ENCODE results near the gene CADM1.

CADM1 gene

GRCh38 chr11:115276799-115277198, 227.4 kb downstream of the CADM1 start:
- H3K27ac ChIP-seq (ENCODE audit: low read depth, low read length) = no peak overlapping the region
- no peaks in the 10 kb centered on the region for H3K27me3 ChIP-seq (ENCODE audit: control insufficient read depth, insufficient read depth, low read length)
- no peak overlapping the region for H3K9ac ChIP-seq (ENCODE audit: low read length)
- no peak overlapping the region for H3K4me3 ChIP-seq (ENCODE audit: low read length)
- peaks cover 4% of the 10 kb centered on the region for H3K4me1 ChIP-seq (ENCODE audit: control insufficient read depth, insufficient read depth, low read length)
- H3K36me3 ChIP-seq (ENCODE audit: control insufficient read depth, insufficient read depth, low read length) = no peaks in the 10 kb centered on the region

DNA sequence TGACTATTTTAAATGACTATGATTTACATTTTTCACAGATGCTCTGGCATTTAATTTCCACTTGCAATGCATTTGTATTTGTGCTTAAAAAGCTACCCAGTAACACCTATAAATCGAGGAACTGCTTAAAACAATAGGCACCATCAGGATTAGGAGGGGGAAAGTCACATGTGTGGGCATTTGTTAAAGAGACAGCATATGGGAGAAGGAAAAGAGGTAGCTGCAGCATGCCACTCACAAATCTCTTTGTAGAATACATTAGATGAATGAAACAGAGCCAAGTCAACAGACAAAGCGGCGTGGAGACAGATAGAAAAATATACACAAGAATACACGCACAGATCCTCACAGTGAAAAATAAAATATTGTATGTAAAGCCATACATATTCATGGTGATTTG, 228.0 kb downstream of the CADM1 start:
- no peak overlapping the region for H3K4me3 ChIP-seq (ENCODE audit: low read length)
- H3K27me3 ChIP-seq (ENCODE audit: control insufficient read depth, insufficient read depth, low read length) = no peaks in the 10 kb centered on the region
- peaks cover 4% of the 10 kb centered on the region for H3K4me1 ChIP-seq (ENCODE audit: control insufficient read depth, insufficient read depth, low read length)
- H3K27ac ChIP-seq (ENCODE audit: low read depth, low read length) = no peak overlapping the region
- H3K9ac ChIP-seq (ENCODE audit: low read length) = no peak overlapping the region
- no peaks in the 10 kb centered on the region for H3K36me3 ChIP-seq (ENCODE audit: control insufficient read depth, insufficient read depth, low read length)

DNA sequence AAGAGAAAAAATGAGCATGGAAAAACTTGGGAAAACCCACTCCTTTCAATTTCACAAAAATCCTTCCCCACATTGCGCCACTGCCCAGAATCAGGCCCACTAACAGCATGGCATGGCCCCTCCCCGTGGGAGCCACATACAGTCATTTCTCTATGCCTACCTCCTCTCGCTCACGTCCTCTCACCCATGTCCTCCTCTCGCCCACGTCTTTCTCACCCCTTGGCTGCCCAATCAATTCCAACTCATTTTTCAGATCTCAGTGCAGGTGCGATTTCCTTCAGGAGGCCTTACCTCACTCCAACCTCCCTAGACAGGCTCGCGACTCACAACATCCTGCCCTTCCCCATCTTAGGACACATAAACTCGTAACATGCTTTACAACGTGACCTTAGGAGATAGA, 229.2 kb downstream of the CADM1 start:
- H3K27me3 ChIP-seq (ENCODE audit: control insufficient read depth, insufficient read depth, low read length) = no peaks in the 10 kb centered on the region
- no peaks in the 10 kb centered on the region for H3K36me3 ChIP-seq (ENCODE audit: control insufficient read depth, insufficient read depth, low read length)
- H3K27ac ChIP-seq (ENCODE audit: low read depth, low read length) = no peak overlapping the region
- no peak overlapping the region for H3K4me3 ChIP-seq (ENCODE audit: low read length)
- no peak overlapping the region for H3K9ac ChIP-seq (ENCODE audit: low read length)
- H3K4me1 ChIP-seq (ENCODE audit: control insufficient read depth, insufficient read depth, low read length) = no peaks in the 10 kb centered on the region

GRCh38 chr11:115272925-115273324, 231.3 kb downstream of the CADM1 start:
- Histone ChIP-seq H3K36me3 (ENCODE audit: control insufficient read depth, insufficient read depth, low read length) (no peaks in the 10 kb centered on the region), H3K4me3 (ENCODE audit: low read length) (no peak overlapping the region), H3K9ac (ENCODE audit: low read length) (no peak overlapping the region), H3K27ac (ENCODE audit: low read depth, low read length) (no peak overlapping the region), H3K27me3 (ENCODE audit: control insufficient read depth, insufficient read depth, low read length) (no peaks in the 10 kb centered on the region), H3K4me1 (ENCODE audit: control insufficient read depth, insufficient read depth, low read length) (no peaks in the 10 kb centered on the region)

- no peaks in the 10 kb centered on the region for H3K36me3 ChIP-seq (ENCODE audit: control insufficient read depth, insufficient read depth, low read length)
- no peak overlapping the region for H3K27ac ChIP-seq (ENCODE audit: low read depth, low read length)
- H3K9ac ChIP-seq (ENCODE audit: low read length) = no peak overlapping the region
- peaks cover 3% of the 10 kb centered on the region for H3K4me1 ChIP-seq (ENCODE audit: control insufficient read depth, insufficient read depth, low read length)
- H3K27me3 ChIP-seq (ENCODE audit: control insufficient read depth, insufficient read depth, low read length) = no peaks in the 10 kb centered on the region
- no peak overlapping the region for H3K4me3 ChIP-seq (ENCODE audit: low read length)
Observed at GRCh38 chr11:115271643-115272042, 232.6 kb downstream of the CADM1 start.

DNA sequence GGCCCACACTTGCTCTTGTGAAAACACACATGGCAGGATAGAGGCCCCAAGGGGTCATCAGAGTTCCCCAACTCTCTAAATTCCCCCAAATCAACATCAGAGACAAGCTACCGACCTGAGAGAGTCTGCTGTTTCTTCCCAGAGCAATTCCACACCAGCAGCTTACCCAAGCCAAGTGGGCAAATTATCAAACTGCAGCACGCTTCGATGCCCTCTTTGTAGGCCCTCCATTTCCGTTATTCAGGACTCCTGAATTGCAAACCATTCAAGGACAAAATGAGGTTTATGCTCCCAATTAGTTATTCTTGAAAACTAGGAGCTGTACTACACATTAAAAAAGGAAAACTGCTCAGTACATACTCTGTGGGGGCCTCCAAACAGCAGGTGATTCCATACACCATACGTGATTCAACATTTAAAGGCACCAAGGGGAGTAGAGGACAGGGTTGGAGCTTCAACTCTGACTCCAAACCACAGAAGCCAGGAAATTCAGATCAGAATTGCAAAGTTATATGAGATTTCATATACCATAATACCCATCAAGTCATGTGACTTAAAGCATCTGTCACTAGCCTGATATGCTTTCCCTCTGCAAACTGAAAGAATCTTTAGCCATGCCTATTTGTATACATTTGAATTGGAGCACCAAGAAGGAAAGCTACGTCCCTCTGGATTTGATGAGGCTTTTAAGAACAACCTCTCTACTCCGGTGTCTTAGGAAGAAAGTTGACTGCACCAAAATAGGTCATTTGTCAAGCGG, 234.8 kb downstream of the CADM1 start:
- H3K4me3 ChIP-seq (ENCODE audit: low read length) = no peak overlapping the region
- H3K27ac ChIP-seq (ENCODE audit: low read depth, low read length) = no peak overlapping the region
- peaks cover 3% of the 10 kb centered on the region for H3K4me1 ChIP-seq (ENCODE audit: control insufficient read depth, insufficient read depth, low read length)
- H3K27me3 ChIP-seq (ENCODE audit: control insufficient read depth, insufficient read depth, low read length) = no peaks in the 10 kb centered on the region
- no peaks in the 10 kb centered on the region for H3K36me3 ChIP-seq (ENCODE audit: control insufficient read depth, insufficient read depth, low read length)
- H3K9ac ChIP-seq (ENCODE audit: low read length) = no peak overlapping the region

DNA sequence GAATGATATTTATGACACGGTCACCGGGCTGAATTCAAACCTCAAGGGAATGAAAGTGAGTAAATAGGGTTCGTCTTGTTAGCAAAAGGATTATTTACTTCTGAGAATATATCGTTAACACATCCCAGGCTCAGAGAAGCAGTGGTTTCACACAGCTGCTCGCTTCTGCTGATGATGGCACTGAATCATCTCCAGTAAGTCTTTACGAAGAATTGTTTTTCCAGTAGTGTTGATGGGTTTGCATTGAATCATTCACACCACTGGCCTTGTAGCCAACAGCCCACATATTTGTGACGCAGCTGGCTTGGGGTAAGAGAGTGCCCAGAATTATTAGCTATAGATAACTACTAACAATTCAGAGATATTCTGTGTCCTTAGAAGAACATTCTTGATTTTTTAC, 236.3 kb downstream of the CADM1 start:
- Histone ChIP-seq H3K9ac (ENCODE audit: low read length) (no peak overlapping the region), H3K4me3 (ENCODE audit: low read length) (no peak overlapping the region), H3K27ac (ENCODE audit: low read depth, low read length) (no peak overlapping the region)

GRCh38 chr11:115267238-115267781, 236.9 kb downstream of the CADM1 start:
- no peak overlapping the region for H3K4me3 ChIP-seq (ENCODE audit: low read length)
- no peak overlapping the region for H3K27ac ChIP-seq (ENCODE audit: low read depth, low read length)
- H3K4me1 ChIP-seq (ENCODE audit: control insufficient read depth, insufficient read depth, low read length) = peaks cover 3% of the 10 kb centered on the region
- no peaks in the 10 kb centered on the region for H3K27me3 ChIP-seq (ENCODE audit: control insufficient read depth, insufficient read depth, low read length)
- H3K36me3 ChIP-seq (ENCODE audit: control insufficient read depth, insufficient read depth, low read length) = no peaks in the 10 kb centered on the region
- H3K9ac ChIP-seq (ENCODE audit: low read length) = no peak overlapping the region

More for the DNA sequence above, 236.3 kb downstream of the CADM1 start:
- Histone ChIP-seq H3K36me3 (ENCODE audit: control insufficient read depth, insufficient read depth, low read length) (no peaks in the 10 kb centered on the region), H3K27me3 (ENCODE audit: control insufficient read depth, insufficient read depth, low read length) (no peaks in the 10 kb centered on the region), H3K4me1 (ENCODE audit: control insufficient read depth, insufficient read depth, low read length) (peaks cover 3% of the 10 kb centered on the region)

GRCh38 chr11:115266066-115266639, 238.1 kb downstream of the CADM1 start:
- Histone ChIP-seq H3K4me1 (ENCODE audit: control insufficient read depth, insufficient read depth, low read length) (peaks cover 3% of the 10 kb centered on the region), H3K9ac (ENCODE audit: low read length) (no peak overlapping the region), H3K4me3 (ENCODE audit: low read length) (no peak overlapping the region), H3K36me3 (ENCODE audit: control insufficient read depth, insufficient read depth, low read length) (no peaks in the 10 kb centered on the region), H3K27me3 (ENCODE audit: control insufficient read depth, insufficient read depth, low read length) (no peaks in the 10 kb centered on the region), H3K27ac (ENCODE audit: low read depth, low read length) (no peak overlapping the region)

DNA sequence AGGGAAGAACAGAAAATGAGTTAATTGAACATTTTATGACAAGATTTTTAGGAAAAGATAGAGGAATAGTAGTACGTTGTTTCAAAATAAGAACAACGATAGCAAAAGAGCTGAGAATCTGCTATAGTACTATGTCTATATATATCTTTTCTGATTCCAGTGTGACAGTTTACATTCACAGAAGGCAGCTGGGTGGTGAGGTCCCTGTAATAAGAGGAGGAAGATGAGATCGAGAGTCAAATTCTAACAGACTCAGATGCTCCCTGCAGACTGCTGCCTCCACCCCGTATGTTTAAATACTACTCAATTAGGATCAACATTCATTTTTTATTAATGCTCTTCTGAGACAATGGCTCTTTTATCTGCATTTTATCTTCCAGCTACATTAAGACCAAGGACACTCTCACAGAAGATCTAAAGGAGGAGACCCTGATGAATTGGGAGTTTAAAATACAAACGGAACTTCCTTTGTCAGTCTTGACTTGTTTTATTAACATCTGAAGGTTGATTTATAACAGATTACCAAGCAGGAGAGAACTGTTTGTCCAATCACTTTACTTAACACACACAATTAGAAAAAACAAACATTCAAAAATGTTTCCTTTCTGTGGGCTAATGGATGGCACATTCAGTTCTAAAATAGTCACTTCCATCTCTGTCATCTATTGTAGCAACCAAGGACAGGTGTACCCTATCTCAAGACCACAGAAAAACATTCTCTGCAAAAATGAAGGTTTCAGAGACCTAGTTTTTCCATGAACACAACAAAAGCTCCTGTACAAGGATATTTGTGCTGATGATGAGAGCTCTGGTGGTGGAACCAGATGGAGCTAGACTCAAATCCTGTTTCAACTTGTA, 240.2 kb downstream of the CADM1 start:
- peaks cover 3% of the 10 kb centered on the region for H3K4me1 ChIP-seq (ENCODE audit: control insufficient read depth, insufficient read depth, low read length)
- H3K27me3 ChIP-seq (ENCODE audit: control insufficient read depth, insufficient read depth, low read length) = no peaks in the 10 kb centered on the region
- no peak overlapping the region for H3K4me3 ChIP-seq (ENCODE audit: low read length)
- no peak overlapping the region for H3K27ac ChIP-seq (ENCODE audit: low read depth, low read length)
- H3K36me3 ChIP-seq (ENCODE audit: control insufficient read depth, insufficient read depth, low read length) = no peaks in the 10 kb centered on the region
- H3K9ac ChIP-seq (ENCODE audit: low read length) = no peak overlapping the region

DNA sequence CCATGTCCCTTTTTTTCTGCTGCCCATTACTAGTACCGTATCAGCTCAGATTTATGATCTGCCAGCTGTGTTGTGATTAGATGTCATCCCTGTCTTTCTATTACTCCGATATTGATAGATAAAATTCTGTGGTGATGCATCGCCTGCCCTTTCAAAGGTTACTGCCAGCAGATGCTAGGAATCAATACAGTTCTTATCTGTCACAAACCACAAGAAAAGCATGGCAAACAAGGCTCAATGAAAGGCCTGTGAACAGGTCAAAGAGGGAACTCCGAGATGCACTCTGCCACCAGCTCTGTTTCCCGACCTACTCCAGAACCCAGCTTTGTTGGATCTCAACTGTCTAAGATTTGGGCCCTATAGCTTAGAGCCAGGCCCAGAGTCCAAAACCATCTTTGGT, 246.0 kb downstream of the CADM1 start:
- Histone ChIP-seq H3K27ac (ENCODE audit: low read depth, low read length) (no peak overlapping the region), H3K27me3 (ENCODE audit: control insufficient read depth, insufficient read depth, low read length) (no peaks in the 10 kb centered on the region), H3K9ac (ENCODE audit: low read length) (no peak overlapping the region), H3K4me3 (ENCODE audit: low read length) (no peak overlapping the region), H3K4me1 (ENCODE audit: control insufficient read depth, insufficient read depth, low read length) (no peaks in the 10 kb centered on the region), H3K36me3 (ENCODE audit: control insufficient read depth, insufficient read depth, low read length) (no peaks in the 10 kb centered on the region)

DNA sequence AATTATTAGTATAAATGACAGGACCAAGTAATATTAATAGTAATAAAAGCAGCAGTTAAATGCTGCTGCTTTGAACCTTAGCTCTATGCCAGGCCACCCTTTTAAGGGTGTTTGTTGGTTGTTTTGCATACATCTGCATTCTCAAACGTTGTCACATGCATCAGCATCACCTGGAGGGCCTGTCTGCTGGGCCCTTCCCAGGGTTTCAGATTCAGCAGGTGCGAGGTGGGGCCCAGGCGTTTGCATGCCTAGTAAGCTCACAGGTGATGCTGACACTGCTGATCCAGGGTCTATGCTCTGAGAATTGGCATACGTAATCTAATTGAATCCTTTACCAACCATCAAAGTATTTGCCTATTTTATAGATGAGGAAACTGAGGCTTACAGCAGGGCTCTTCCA, 246.5 kb downstream of the CADM1 start:
- H3K9ac ChIP-seq (ENCODE audit: low read length) = no peak overlapping the region
- H3K27me3 ChIP-seq (ENCODE audit: control insufficient read depth, insufficient read depth, low read length) = no peaks in the 10 kb centered on the region
- no peaks in the 10 kb centered on the region for H3K36me3 ChIP-seq (ENCODE audit: control insufficient read depth, insufficient read depth, low read length)
- H3K4me1 ChIP-seq (ENCODE audit: control insufficient read depth, insufficient read depth, low read length) = no peaks in the 10 kb centered on the region
- no peak overlapping the region for H3K4me3 ChIP-seq (ENCODE audit: low read length)
- no peak overlapping the region for H3K27ac ChIP-seq (ENCODE audit: low read depth, low read length)

Measured in rectal smooth muscle tissue (tissue), 1 donor.